ENCODE results near the gene C1RL.

C1RL gene, protein sequence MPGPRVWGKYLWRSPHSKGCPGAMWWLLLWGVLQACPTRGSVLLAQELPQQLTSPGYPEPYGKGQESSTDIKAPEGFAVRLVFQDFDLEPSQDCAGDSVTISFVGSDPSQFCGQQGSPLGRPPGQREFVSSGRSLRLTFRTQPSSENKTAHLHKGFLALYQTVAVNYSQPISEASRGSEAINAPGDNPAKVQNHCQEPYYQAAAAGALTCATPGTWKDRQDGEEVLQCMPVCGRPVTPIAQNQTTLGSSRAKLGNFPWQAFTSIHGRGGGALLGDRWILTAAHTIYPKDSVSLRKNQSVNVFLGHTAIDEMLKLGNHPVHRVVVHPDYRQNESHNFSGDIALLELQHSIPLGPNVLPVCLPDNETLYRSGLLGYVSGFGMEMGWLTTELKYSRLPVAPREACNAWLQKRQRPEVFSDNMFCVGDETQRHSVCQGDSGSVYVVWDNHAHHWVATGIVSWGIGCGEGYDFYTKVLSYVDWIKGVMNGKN

GRCh38 chr12:7108796-7109571 is at the start of gene C1RL:
C1RL (minus strand) TSS chr12:7109214; CDS start chr12:7109180, 34 bp downstream.
- H3K9ac ChIP-seq (ENCODE audit: low read length), result peak within 1 kb of the TSS; percentile 69
- peak within 1 kb of the TSS; percentile 89 for H3K27ac ChIP-seq (ENCODE audit: low read depth, low read length)
- peaks cover 3% of the 10 kb centered on the region for H3K36me3 ChIP-seq (ENCODE audit: control insufficient read depth, insufficient read depth, low read length)
- H3K4me1 ChIP-seq (ENCODE audit: control insufficient read depth, insufficient read depth, low read length), result peaks cover 2% of the 10 kb centered on the region
- H3K27me3 ChIP-seq (ENCODE audit: control insufficient read depth, insufficient read depth, low read length), result no peaks in the 10 kb centered on the region
- peak within 1 kb of the TSS; percentile 94 for H3K4me3 ChIP-seq (ENCODE audit: low read length)

- H3K4me1 ChIP-seq (ENCODE audit: control insufficient read depth, insufficient read depth, low read length), result no peaks in the 10 kb centered on the region
- H3K4me3 ChIP-seq (ENCODE audit: low read length), result no peak overlapping the region
- H3K27me3 ChIP-seq (ENCODE audit: control insufficient read depth, insufficient read depth, low read length), result no peaks in the 10 kb centered on the region
- no peak overlapping the region for H3K27ac ChIP-seq (ENCODE audit: low read depth, low read length)
- H3K9ac ChIP-seq (ENCODE audit: low read length), result no peak overlapping the region
- H3K36me3 ChIP-seq (ENCODE audit: control insufficient read depth, insufficient read depth, low read length), result no peaks in the 10 kb centered on the region
Measured at GRCh38 chr12:7157391-7157790, 48.4 kb upstream of the C1RL start.

DNA sequence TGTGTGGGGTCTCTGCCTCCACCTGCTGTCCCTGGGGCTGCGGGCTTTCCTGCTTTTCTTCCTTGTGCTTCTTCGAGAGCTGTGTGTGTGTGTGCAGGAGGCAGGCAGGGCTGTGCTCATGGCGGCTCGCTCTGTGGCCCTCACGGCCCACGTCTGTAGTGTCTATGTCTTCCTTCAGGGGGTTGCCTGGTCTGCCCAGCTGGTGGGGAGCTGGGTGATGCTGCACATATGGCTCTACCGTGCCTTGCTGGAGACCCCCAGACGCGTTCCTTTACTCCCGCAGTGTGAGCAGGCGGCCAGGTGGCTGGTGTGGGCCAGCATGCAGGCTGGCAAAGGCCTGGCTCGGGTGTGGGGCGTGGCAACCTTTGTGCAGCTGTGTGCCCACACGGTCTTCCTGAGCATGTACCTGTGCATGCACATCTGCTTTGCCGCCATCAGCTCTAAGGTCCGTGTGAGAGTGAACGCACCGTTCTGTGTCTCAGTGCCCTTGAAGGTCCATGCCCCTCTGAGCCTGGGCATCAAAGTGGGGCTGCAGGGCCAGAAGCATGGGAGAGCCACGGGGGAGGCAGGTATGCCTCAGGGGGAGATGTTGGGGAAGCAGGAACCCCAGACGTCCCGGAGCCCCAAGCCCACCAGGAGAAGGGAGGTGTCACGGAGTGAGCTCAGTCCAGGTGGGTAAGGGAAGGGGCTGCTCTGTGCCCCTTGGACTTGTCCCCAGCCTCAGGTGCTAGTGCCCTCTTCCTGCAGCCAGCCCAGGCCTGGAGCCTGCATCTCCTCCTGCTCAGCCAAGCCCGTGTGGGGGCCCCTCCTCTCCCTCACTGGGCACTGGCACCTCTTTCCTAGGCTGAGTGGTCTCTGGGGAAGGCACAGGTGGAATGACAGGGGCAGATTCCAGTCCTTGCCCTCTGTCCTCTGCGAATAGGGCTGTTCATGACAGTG is 47.5 kb upstream of the C1RL start:
- Histone ChIP-seq H3K27me3 (ENCODE audit: control insufficient read depth, insufficient read depth, low read length) (no peaks in the 10 kb centered on the region), H3K4me3 (ENCODE audit: low read length) (no peak overlapping the region), H3K27ac (ENCODE audit: low read depth, low read length) (no peak overlapping the region), H3K9ac (ENCODE audit: low read length) (no peak overlapping the region), H3K36me3 (ENCODE audit: control insufficient read depth, insufficient read depth, low read length) (no peaks in the 10 kb centered on the region), H3K4me1 (ENCODE audit: control insufficient read depth, insufficient read depth, low read length) (no peaks in the 10 kb centered on the region)

GRCh38 chr12:7155471-7156034 is 46.5 kb upstream of the C1RL start:
- Histone ChIP-seq H3K9ac (ENCODE audit: low read length) (no peak overlapping the region), H3K36me3 (ENCODE audit: control insufficient read depth, insufficient read depth, low read length) (peaks cover 3% of the 10 kb centered on the region), H3K27me3 (ENCODE audit: control insufficient read depth, insufficient read depth, low read length) (no peaks in the 10 kb centered on the region), H3K4me1 (ENCODE audit: control insufficient read depth, insufficient read depth, low read length) (no peaks in the 10 kb centered on the region), H3K27ac (ENCODE audit: low read depth, low read length) (no peak overlapping the region), H3K4me3 (ENCODE audit: low read length) (no peak overlapping the region)

GRCh38 chr12:7154901-7155470 is 46.0 kb upstream of the C1RL start:
- H3K27ac ChIP-seq (ENCODE audit: low read depth, low read length), result no peak overlapping the region
- H3K4me1 ChIP-seq (ENCODE audit: control insufficient read depth, insufficient read depth, low read length), result no peaks in the 10 kb centered on the region
- no peak overlapping the region for H3K4me3 ChIP-seq (ENCODE audit: low read length)
- H3K9ac ChIP-seq (ENCODE audit: low read length), result no peak overlapping the region
- no peaks in the 10 kb centered on the region for H3K27me3 ChIP-seq (ENCODE audit: control insufficient read depth, insufficient read depth, low read length)
- peaks cover 3% of the 10 kb centered on the region for H3K36me3 ChIP-seq (ENCODE audit: control insufficient read depth, insufficient read depth, low read length)

DNA sequence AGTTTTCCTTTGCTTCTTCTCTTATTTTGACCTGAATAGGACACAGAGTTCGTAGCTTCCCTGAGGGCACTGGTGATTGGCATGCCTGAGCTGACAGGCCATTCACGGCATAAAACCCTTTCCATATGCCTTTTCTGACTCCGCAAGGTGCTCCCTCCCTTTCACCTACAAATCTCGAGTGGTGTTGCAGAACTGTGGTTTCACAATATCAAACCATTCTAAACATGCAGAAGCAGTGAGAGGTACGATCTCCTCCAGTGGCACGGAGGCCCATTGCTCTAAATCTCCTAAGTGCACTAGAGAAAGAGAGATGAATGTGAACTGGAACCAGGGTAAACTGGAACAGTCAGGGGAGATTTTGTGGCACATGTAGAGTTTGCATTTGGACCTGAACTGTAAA is 45.0 kb upstream of the C1RL start:
- Histone ChIP-seq H3K4me1 (ENCODE audit: control insufficient read depth, insufficient read depth, low read length) (no peaks in the 10 kb centered on the region), H3K27ac (ENCODE audit: low read depth, low read length) (no peak overlapping the region), H3K9ac (ENCODE audit: low read length) (no peak overlapping the region), H3K4me3 (ENCODE audit: low read length) (no peak overlapping the region), H3K36me3 (ENCODE audit: control insufficient read depth, insufficient read depth, low read length) (peaks cover 8% of the 10 kb centered on the region), H3K27me3 (ENCODE audit: control insufficient read depth, insufficient read depth, low read length) (no peaks in the 10 kb centered on the region)

- Histone ChIP-seq H3K9ac (ENCODE audit: low read length) (no peak overlapping the region), H3K27ac (ENCODE audit: low read depth, low read length) (no peak overlapping the region), H3K36me3 (ENCODE audit: control insufficient read depth, insufficient read depth, low read length) (peaks cover 11% of the 10 kb centered on the region), H3K27me3 (ENCODE audit: control insufficient read depth, insufficient read depth, low read length) (no peaks in the 10 kb centered on the region), H3K4me1 (ENCODE audit: control insufficient read depth, insufficient read depth, low read length) (no peaks in the 10 kb centered on the region), H3K4me3 (ENCODE audit: low read length) (no peak overlapping the region)
Measured at GRCh38 chr12:7152818-7153217, 43.8 kb upstream of the C1RL start.

- H3K4me3 ChIP-seq (ENCODE audit: low read length), result no peak overlapping the region
- H3K27ac ChIP-seq (ENCODE audit: low read depth, low read length), result no peak overlapping the region
- H3K36me3 ChIP-seq (ENCODE audit: control insufficient read depth, insufficient read depth, low read length), result peaks cover 11% of the 10 kb centered on the region
- H3K9ac ChIP-seq (ENCODE audit: low read length), result no peak overlapping the region
- no peaks in the 10 kb centered on the region for H3K4me1 ChIP-seq (ENCODE audit: control insufficient read depth, insufficient read depth, low read length)
- no peaks in the 10 kb centered on the region for H3K27me3 ChIP-seq (ENCODE audit: control insufficient read depth, insufficient read depth, low read length)
Measured at GRCh38 chr12:7151532-7151931, 42.5 kb upstream of the C1RL start.

GRCh38 chr12:7150841-7151240 is 41.8 kb upstream of the C1RL start:
- Histone ChIP-seq H3K4me3 (ENCODE audit: low read length) (no peak overlapping the region), H3K4me1 (ENCODE audit: control insufficient read depth, insufficient read depth, low read length) (no peaks in the 10 kb centered on the region), H3K9ac (ENCODE audit: low read length) (no peak overlapping the region), H3K36me3 (ENCODE audit: control insufficient read depth, insufficient read depth, low read length) (peaks cover 11% of the 10 kb centered on the region), H3K27ac (ENCODE audit: low read depth, low read length) (no peak overlapping the region), H3K27me3 (ENCODE audit: control insufficient read depth, insufficient read depth, low read length) (no peaks in the 10 kb centered on the region)

DNA sequence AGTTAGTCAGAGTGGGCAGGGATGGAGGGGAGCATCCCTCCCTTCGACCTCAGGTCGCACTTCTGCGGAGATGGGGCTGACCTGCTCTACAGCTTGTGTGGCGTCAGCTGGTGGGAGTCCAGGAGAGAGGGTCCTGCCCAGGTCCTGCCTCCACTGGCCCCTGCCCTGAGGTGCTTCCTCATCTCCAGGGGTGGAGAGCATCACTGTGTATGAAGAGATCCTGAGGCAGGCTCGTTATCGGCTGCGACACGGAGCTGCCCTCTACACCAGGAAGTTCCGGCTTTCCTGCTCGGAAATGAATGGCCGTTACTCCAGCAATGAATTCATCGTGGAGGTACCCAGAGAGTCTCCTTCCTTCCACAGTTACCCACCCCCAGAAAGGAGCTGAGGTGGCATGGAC is 41.3 kb upstream of the C1RL start:
- H3K36me3 ChIP-seq (ENCODE audit: control insufficient read depth, insufficient read depth, low read length), result peaks cover 11% of the 10 kb centered on the region
- no peak overlapping the region for H3K9ac ChIP-seq (ENCODE audit: low read length)
- H3K27me3 ChIP-seq (ENCODE audit: control insufficient read depth, insufficient read depth, low read length), result no peaks in the 10 kb centered on the region
- no peak overlapping the region for H3K4me3 ChIP-seq (ENCODE audit: low read length)
- H3K4me1 ChIP-seq (ENCODE audit: control insufficient read depth, insufficient read depth, low read length), result no peaks in the 10 kb centered on the region
- no peak overlapping the region for H3K27ac ChIP-seq (ENCODE audit: low read depth, low read length)

- Histone ChIP-seq H3K27me3 (ENCODE audit: control insufficient read depth, insufficient read depth, low read length) (no peaks in the 10 kb centered on the region), H3K36me3 (ENCODE audit: control insufficient read depth, insufficient read depth, low read length) (peaks cover 11% of the 10 kb centered on the region), H3K4me3 (ENCODE audit: low read length) (no peak overlapping the region), H3K9ac (ENCODE audit: low read length) (no peak overlapping the region), H3K4me1 (ENCODE audit: control insufficient read depth, insufficient read depth, low read length) (no peaks in the 10 kb centered on the region), H3K27ac (ENCODE audit: low read depth, low read length) (no peak overlapping the region)
Measured at GRCh38 chr12:7146906-7147305, 37.9 kb upstream of the C1RL start.
